GM20000 (cell line): ENCODE measurements around the gene BPIFB4.
"Not testable (repeated sequence)": the region's sequence is repeated elsewhere in the genome, so short reads cannot be mapped to it uniquely, and the experiment has no call there.

ENCODE experiments used
- DNase-seq: peaks from one replicate; pipeline ENCODE4 v3.0.0; 2012; ENCODE audit warnings: low spot score
- TF ChIP-seq, protein P1 (sequence below): IDR thresholded peaks from 2 replicates; pipeline ENCODE4 v1.5.1; 2012; ENCODE audit warnings: mild to moderate bottlenecking, control low read depth; ENCODE audit errors: extremely low read depth, missing control alignments

The BPIFB4 gene

GRCh38 chr20:33108661-33109060, 29.2 kb downstream of the BPIFB4 start:
- TF ChIP-seq, protein P1, sequence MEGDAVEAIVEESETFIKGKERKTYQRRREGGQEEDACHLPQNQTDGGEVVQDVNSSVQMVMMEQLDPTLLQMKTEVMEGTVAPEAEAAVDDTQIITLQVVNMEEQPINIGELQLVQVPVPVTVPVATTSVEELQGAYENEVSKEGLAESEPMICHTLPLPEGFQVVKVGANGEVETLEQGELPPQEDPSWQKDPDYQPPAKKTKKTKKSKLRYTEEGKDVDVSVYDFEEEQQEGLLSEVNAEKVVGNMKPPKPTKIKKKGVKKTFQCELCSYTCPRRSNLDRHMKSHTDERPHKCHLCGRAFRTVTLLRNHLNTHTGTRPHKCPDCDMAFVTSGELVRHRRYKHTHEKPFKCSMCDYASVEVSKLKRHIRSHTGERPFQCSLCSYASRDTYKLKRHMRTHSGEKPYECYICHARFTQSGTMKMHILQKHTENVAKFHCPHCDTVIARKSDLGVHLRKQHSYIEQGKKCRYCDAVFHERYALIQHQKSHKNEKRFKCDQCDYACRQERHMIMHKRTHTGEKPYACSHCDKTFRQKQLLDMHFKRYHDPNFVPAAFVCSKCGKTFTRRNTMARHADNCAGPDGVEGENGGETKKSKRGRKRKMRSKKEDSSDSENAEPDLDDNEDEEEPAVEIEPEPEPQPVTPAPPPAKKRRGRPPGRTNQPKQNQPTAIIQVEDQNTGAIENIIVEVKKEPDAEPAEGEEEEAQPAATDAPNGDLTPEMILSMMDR = no peak
- DNase-seq = no peak

GRCh38 chr20:33110147-33110825, 30.8 kb downstream of the BPIFB4 start:
- TF ChIP-seq, protein P1 = no peak
- no peak for DNase-seq

DNA sequence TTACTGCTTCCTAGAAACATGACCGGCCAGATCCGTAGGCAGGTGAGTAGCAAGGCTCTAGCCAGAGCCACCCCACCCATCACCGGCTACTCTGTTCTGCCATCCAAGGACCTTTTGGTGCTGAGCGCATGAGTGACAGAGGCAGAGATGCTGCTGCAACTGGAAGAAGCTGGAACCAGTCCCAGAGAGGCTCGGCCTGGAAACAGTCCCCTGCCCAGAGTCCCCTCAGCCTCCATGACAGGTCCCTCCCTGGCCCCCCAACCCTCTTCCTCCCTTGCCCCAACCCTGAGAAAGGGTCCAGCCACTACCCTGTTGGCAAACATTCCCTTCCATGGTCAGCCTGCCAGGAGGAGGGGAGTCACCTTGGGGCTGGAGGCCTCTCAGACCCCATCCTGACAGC, 31.9 kb downstream of the BPIFB4 start:
- DNase-seq = no peak
- TF ChIP-seq, protein P1 = no peak

DNA sequence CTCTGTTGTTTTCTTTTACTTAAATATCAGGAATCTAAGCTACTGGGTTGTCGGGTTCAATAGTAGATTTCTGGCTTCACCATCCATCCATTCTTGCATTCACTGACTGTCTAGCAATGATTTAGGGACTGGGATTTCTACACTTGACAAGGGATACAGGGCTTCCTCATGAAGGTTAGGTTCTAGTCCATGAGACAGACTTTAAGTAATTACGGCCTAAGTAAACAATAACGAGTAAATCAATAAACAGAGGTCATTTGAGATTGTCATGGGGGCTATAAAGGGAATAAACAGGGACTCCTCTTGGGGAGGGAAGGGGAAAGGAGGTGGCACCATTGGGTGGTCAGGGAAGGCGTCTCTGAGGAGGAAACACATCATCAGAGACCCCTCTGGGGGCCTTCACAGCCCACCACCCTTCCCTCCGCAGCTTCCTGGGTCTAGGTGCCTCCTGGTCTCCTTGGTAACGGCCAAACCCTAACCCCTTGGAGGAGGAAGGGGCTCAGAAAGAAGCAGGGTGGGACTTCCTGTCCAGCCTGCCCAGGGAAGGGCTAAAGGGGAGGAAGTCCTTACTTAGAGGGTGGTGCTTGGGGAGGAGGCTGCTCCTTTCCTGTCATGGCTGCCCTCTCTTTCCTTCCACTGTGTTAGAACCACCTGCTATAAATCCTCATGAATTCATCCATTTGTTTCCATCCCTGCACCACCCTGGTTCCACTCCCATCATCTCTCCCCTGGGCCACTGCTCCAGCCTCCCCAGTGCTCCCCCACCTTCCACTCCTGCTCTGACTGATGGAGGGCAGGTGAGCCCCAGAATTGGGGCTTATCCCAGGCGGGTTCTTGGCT, 33.3 kb downstream of the BPIFB4 start:
- TF ChIP-seq, protein P1 = no peak

DNA sequence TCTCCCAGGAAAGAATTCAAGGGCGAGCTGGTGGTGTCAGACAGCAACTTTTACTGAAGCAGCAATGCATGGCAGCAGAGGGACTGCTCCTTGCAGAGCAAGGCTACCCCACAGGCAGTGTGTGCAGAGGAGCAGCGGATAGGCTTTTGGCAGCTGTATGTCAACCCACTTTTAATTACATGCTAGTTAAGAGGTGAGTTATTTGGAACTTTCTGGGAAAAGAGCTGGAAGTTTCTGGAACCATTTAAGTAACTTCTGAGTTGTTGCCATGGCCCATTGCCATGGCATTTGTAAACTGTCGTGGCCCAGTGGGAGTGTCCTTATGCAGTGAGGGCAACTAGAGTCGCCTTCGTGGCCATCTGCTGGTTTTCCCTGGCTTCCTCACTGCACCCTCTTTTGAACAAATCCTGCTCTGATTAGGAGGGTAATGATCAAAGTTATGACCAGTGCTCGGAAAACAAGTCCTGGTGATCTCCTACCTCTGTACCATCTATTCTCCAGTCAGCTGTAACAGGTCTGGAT, 34.0 kb downstream of the BPIFB4 start:
- TF ChIP-seq, protein P1 = no peak

More for the DNA sequence above, 33.3 kb downstream of the BPIFB4 start:
- no peak for DNase-seq

GRCh38 chr20:33115501-33115900, 36.1 kb downstream of the BPIFB4 start:
- not testable (repeated sequence) for DNase-seq

More for the DNA sequence above, 34.0 kb downstream of the BPIFB4 start:
- no peak for DNase-seq

- peak; percentile 66 for DNase-seq
- TF ChIP-seq, protein P1 = no peak
Measured at GRCh38 chr20:33119725-33120720, 40.6 kb downstream of the BPIFB4 start.
